Keratinocyte (primary cell): ENCODE measurements around the gene PDILT. TPM values are rescaled to one million over a fixed set of nuclear protein-coding genes. Genes with fewer than 3 reads are reported as not detected.

Experiments used
- DNase-seq: peaks from one replicate; pipeline ENCODE4 v3.0.0-alpha.2; 2011; ENCODE audit warnings: low read depth, missing footprints, low spot score
- FAIRE-seq: peaks from 2 replicates; lab custom pipeline; 2011; peaks lifted over from hg19 to GRCh38; lab: Jason Lieb, UNC
- H2AFZ ChIP-seq: 2 replicates; pipeline ENCODE4 v1.6.0; 2012; ENCODE audit warnings: low read length, control low read depth, inconsistent platforms; ENCODE audit not compliant: control insufficient read depth
- H3K27ac ChIP-seq: 2 replicates; pipeline ENCODE4 v1.5.1; 2011; ENCODE audit warnings: low read length; ENCODE audit not compliant: control insufficient read depth, insufficient read depth
- H3K27me3 ChIP-seq: 3 replicates; pipeline ENCODE4 v1.6.0; 2011; ENCODE audit warnings: low read length; ENCODE audit not compliant: control insufficient read depth, insufficient read depth; ENCODE audit errors: extremely low read depth
- H3K36me3 ChIP-seq, 2 experiments: 2 replicates in 1 of 2; 3 replicates in 1 of 2; pipeline ENCODE4 v1.5.1; 2011; ENCODE audit warnings: low read length in 2 of 2, mild to moderate bottlenecking in 1 of 2; ENCODE audit not compliant: control insufficient read depth in 2 of 2, insufficient read depth in 2 of 2; ENCODE audit errors: extremely low read depth in 1 of 2
- H3K4me1 ChIP-seq: 3 replicates; pipeline ENCODE4 v1.5.1; 2011; ENCODE audit warnings: low read length; ENCODE audit not compliant: control insufficient read depth, insufficient read depth; ENCODE audit errors: extremely low read depth
- H3K4me2 ChIP-seq: 3 replicates; pipeline ENCODE4 v1.6.0; 2011; ENCODE audit warnings: low read depth, low read length; ENCODE audit not compliant: control insufficient read depth, insufficient read depth; ENCODE audit errors: extremely low read depth
- H3K4me3 ChIP-seq, 3 experiments: fragments of 200-600 bp in 1 of 3; sonication (generic) in 1 of 3; 2 replicates in 2 of 3; 3 replicates in 1 of 3; pipeline ENCODE4 v1.5.1; 2011 to 2016; ENCODE audit warnings: low read length in 3 of 3, mild to moderate bottlenecking in 3 of 3, control low read depth in 2 of 3, inconsistent platforms in 1 of 3, low read depth in 1 of 3, mixed read lengths in 1 of 3, mixed run types in 1 of 3, moderate library complexity in 1 of 3; ENCODE audit not compliant: control insufficient read depth in 2 of 3, insufficient read depth in 2 of 3; ENCODE audit errors: extremely low read depth in 1 of 3
- H3K79me2 ChIP-seq: 2 replicates; pipeline ENCODE4 v1.6.0; 2012; ENCODE audit warnings: low read length; ENCODE audit not compliant: control insufficient read depth, insufficient read depth
- H3K9ac ChIP-seq: 3 replicates; pipeline ENCODE4 v1.6.0; 2011; ENCODE audit warnings: low read length; ENCODE audit not compliant: control insufficient read depth, insufficient read depth; ENCODE audit errors: extremely low read depth
- H3K9me1 ChIP-seq: 3 replicates; pipeline ENCODE4 v1.6.0; 2011; ENCODE audit warnings: low read length; ENCODE audit not compliant: control insufficient read depth, insufficient read depth; ENCODE audit errors: extremely low read depth
- H3K9me3 ChIP-seq: 2 replicates; pipeline ENCODE4 v1.5.1; 2012; ENCODE audit warnings: low read depth, low read length; ENCODE audit not compliant: control insufficient read depth
- H4K20me1 ChIP-seq: 3 replicates; pipeline ENCODE4 v1.6.0; 2011; ENCODE audit warnings: low read length; ENCODE audit not compliant: control insufficient read depth, insufficient read depth; ENCODE audit errors: extremely low read depth
- EZH2 ChIP-seq: IDR thresholded peaks from one replicate; pipeline ENCODE4 v1.6.1; 2012; ENCODE audit warnings: inconsistent platforms, mild to moderate bottlenecking, low read length, moderate library complexity
- dilution Hi-C: fragments of 300-500 bp; cut with MboI; formaldehyde crosslinking; loops from one replicate; pipeline ENCODE4 v1.7.0; 2020; ENCODE audit warnings: low sequenced_read_pairs; ENCODE audit not compliant: extremely low pct_ligation_motif_present
- polyA plus RNA-seq, 5 experiments: library from polyadenylated mRNA; depleted of rRNA in 3 of 5; stranded (reverse) in 3 of 5; stranded (forward) in 1 of 5; unstranded in 1 of 5; fragments of >200 nt; gene quantifications; 1 replicate in 1 of 5; 2 replicates in 3 of 5; 3 replicates in 1 of 5; pipeline versions ENCODE4 v1.2.1 to v1.2.3, GENCODE V29; 2011 to 2012; ENCODE audit warnings: missing spikeins in 2 of 5, low read depth in 1 of 5, low replicate concordance in 1 of 5
- TF ChIP-seq, protein P1 (sequence below), 3 experiments: IDR thresholded peaks in 1 of 3; conservative IDR thresholded peaks in 1 of 3; optimal IDR thresholded peaks in 1 of 3; 2 replicates in 2 of 3; 3 replicates in 1 of 3; pipeline versions ENCODE3 to v1.5.1; 2011; ENCODE audit warnings: low read length in 3 of 3, mild to moderate bottlenecking in 3 of 3, moderate library complexity in 2 of 3, control low read depth in 1 of 3, inconsistent platforms in 1 of 3; ENCODE audit not compliant: insufficient read depth in 2 of 3; ENCODE audit errors: extremely low read depth in 1 of 3

The PDILT gene
- polyA plus RNA-seq, 1 donor (not counting 4 experiments of a cell fraction or from before 2014, with no cell fraction given) = not detected

DNA sequence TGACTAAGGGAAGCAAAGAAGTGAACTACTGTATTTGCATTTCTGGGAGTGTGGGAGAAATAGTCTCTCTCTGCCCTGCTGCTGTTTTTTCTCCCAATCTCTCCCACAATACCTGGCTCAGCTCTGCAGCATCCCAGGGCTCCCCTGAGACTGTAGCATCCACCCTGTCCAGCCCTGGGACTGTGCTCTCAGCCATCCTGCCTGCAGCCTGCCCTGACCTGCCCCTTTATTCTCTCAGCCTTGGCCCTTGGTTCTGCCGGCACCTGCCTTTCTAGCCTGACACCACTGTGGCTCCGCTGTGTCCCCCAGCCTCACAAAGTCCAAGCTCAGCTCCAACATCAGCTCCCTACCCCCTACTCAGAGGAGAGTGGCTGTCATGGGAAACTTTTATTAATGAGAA, 1.9 kb downstream of the PDILT start:
- Histone ChIP-seq H3K79me2 (no peaks in the 10 kb centered on the region), H3K9me3 (no peaks in the 10 kb centered on the region), H3K27me3 (no peaks in the 10 kb centered on the region), H3K4me3 (no peak overlapping the region), H4K20me1 (no peaks in the 10 kb centered on the region), H3K9ac (no peak overlapping the region), H3K4me2 (no peak overlapping the region), H2AFZ (no peak overlapping the region), H3K36me3 (no peaks in the 10 kb centered on the region), H3K4me1 (no peaks in the 10 kb centered on the region), H3K27ac (no peak overlapping the region), H3K9me1 (no peaks in the 10 kb centered on the region)
- dilution Hi-C loops = no loop called here
- DNase-seq = no peak
- no peak for TF ChIP-seq EZH2
- FAIRE-seq = no peak

DNA sequence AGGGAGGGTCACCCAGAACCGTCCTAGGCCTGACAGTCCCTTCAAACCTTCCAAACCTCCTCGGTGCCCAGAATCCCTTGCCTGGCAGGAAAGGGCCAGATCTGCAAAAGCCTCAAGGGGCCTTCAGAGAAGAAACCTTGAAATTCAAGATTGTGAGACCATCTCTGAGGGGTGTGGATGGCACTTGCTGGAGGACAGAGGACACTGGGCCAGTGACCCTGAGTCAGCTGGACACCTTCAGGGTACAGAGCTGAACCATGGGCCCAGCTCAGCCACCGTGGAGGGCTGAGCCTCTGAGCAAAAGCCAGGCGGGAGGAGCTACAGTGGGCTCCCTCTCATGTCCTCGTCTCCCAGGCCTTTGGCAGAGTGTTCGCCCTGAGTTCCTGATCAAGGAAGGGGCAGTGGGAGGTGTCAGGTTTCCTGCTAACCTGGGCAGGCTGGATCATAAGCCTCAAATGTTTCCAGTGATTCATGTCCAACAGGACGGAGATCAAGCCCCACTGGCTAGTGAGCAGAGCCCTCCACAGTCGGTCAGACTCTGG, 3.0 kb downstream of the PDILT start:
- H3K9me1 ChIP-seq = no peaks in the 10 kb centered on the region
- H3K79me2 ChIP-seq = no peaks in the 10 kb centered on the region
- no peaks in the 10 kb centered on the region for H3K4me1 ChIP-seq
- H3K9ac ChIP-seq = no peak overlapping the region
- H3K9me3 ChIP-seq = no peaks in the 10 kb centered on the region
- H4K20me1 ChIP-seq = no peaks in the 10 kb centered on the region
- H2AFZ ChIP-seq = no peak overlapping the region
- FAIRE-seq (no peak), DNase-seq (no peak)
- H3K27me3 ChIP-seq = no peaks in the 10 kb centered on the region
- no peak overlapping the region for H3K4me3 ChIP-seq
- no peak for TF ChIP-seq EZH2
- TF ChIP-seq, protein P1, sequence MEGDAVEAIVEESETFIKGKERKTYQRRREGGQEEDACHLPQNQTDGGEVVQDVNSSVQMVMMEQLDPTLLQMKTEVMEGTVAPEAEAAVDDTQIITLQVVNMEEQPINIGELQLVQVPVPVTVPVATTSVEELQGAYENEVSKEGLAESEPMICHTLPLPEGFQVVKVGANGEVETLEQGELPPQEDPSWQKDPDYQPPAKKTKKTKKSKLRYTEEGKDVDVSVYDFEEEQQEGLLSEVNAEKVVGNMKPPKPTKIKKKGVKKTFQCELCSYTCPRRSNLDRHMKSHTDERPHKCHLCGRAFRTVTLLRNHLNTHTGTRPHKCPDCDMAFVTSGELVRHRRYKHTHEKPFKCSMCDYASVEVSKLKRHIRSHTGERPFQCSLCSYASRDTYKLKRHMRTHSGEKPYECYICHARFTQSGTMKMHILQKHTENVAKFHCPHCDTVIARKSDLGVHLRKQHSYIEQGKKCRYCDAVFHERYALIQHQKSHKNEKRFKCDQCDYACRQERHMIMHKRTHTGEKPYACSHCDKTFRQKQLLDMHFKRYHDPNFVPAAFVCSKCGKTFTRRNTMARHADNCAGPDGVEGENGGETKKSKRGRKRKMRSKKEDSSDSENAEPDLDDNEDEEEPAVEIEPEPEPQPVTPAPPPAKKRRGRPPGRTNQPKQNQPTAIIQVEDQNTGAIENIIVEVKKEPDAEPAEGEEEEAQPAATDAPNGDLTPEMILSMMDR (optimal IDR thresholded peaks at IDR 0.05 in 1 of 3, IDR thresholded peaks at IDR 0.05 in 1 of 3, conservative IDR thresholded peaks at IDR 0.05 in 1 of 3; ENCODE audit: extremely low read depth in 1 of 3, insufficient read depth in 2 of 3, low read length in 3 of 3) = no peak
- dilution Hi-C loops = no loop called here
- no peak overlapping the region for H3K4me2 ChIP-seq
- H3K36me3 ChIP-seq = no peaks in the 10 kb centered on the region
- H3K27ac ChIP-seq = no peak overlapping the region

GRCh38 chr16:20401066-20401465, 3.5 kb downstream of the PDILT start:
- no peak for FAIRE-seq
- Histone ChIP-seq H3K36me3 (no peaks in the 10 kb centered on the region), H3K27me3 (no peaks in the 10 kb centered on the region), H3K79me2 (no peaks in the 10 kb centered on the region), H3K9me1 (no peaks in the 10 kb centered on the region), H3K9ac (no peak overlapping the region), H3K9me3 (no peaks in the 10 kb centered on the region), H3K4me1 (no peaks in the 10 kb centered on the region), H3K4me2 (no peak overlapping the region), H3K27ac (no peak overlapping the region), H3K4me3 (no peak overlapping the region), H4K20me1 (no peaks in the 10 kb centered on the region), H2AFZ (no peak overlapping the region)
- no peak for TF ChIP-seq EZH2
- TF ChIP-seq, protein P1 (optimal IDR thresholded peaks at IDR 0.05 in 1 of 3, IDR thresholded peaks at IDR 0.05 in 1 of 3, conservative IDR thresholded peaks at IDR 0.05 in 1 of 3; ENCODE audit: extremely low read depth in 1 of 3, insufficient read depth in 2 of 3, low read length in 3 of 3) = no peak
- no peak for DNase-seq
- dilution Hi-C loops = no loop called here
